GM19238 (cell line): Measurements from ENCODE around the gene ISG20L2.
A peak's percentile ranks its signal among the peaks of the same experiment; 100 is the strongest.

Source experiments
- DNase-seq: peaks from one replicate; pipeline ENCODE4 v3.0.0; 2011; ENCODE audit warnings: low spot score; ENCODE audit not compliant: insufficient read length

Gene ISG20L2

DNA sequence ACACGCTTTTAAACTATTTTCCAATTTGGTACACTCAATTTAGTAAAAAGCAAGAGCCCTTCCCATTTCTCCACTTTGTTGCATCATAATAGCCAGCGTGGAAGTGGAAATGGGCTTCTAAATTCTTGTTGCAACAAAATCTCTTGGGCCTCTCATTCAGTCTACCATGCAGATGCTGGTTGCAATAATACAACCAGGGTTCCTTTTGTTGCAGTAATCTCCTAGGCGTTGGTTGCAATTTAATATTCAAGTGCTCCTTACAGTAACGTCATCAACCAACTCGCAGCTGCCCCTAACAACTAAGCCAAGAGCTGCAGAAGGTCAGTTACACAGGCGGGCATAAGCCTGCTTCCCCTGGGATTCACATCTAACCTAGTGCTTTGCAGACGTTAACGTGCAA lies 25.7 kb upstream of the ISG20L2 start:
- DNase-seq = no peak

DNA sequence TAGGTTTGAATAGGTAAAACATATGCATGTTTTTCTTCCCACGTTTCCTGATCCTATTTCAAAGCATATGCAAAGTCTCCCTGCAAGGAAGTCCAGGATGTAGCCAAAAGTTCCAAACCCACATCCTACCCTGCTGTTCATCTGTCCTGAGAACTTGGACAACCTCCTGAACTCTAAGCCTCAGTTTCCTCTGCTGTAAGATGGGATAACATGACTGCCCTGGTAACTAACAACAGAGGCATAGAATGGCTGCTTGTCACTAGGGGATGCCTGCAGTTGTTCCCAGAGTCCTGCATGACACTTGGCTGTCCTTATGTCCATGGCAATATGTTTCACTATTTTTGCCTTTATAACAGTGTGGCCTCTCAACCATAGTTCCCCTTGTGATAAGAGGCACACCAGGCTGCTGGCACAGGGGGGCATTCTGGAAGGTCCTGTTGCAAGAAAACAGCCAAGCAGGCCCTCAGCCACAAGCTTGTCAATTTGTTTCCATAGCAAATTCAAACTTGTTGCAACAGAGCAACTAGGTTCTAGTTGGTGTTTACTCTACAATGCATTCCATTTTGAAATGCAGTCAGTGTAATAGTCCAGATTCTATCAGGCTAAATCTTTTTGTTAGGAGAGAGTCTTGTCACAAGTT lies 24.4 kb upstream of the ISG20L2 start:
- no peak for DNase-seq

DNA sequence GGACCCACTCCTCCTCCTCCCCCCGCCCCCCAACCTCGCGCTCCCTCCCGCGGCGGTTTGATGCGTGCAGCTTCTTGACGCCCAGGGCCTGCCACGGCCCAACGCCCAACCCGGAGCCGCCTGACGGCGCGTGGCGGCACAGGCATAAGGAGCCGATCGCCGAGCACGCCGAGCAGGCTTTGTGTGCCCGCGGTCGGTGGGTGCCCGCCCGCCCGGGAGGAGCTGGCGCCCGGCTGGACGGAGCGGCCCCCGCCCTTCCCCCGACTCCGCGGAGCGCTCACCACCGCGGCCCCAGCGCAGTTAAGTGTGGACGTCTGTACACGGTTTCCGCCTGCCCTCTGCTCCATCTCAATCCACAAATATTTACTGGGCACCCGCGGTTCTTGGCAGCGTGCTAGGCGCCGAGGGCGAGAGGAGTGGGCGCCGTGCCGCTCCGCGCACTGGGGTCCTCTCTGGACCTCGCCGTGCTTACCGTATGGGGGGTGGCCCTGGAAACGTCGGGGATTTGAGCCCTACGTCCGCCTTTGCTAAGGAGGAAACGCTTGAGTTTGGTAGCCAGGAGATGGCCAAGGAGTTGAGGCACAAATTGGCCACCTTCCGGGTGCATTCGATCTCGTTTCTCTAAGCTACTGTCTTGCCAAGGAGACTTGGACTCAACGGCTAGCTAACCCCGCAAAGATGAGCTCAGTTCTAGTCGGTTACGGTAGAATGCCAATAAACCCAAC lies 23.4 kb upstream of the ISG20L2 start:
- DNase-seq = peak; percentile 93

DNA sequence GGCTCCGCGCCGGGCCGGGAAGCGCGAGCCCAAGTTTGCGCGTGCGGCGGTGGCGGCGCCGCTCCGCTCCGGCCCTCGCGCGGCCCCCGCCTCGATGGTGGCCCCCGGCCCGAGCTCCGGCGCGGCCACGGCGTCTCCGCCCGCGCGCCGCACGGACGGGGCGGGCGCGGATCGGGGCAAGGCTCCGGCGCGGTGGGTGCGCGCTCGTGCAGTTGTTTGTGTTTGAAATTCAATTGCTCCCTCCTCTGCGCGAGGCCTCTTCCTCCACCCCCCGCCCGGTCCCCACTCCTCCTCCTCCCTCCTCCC lies 22.8 kb upstream of the ISG20L2 start, which contains the start of gene HDGF:
TSS of gene HDGF (minus strand) at position 225 of the 306 bp plus-strand sequence. CDS start 246 bp downstream, outside the sequence.
- DNase-seq = no peak

DNA sequence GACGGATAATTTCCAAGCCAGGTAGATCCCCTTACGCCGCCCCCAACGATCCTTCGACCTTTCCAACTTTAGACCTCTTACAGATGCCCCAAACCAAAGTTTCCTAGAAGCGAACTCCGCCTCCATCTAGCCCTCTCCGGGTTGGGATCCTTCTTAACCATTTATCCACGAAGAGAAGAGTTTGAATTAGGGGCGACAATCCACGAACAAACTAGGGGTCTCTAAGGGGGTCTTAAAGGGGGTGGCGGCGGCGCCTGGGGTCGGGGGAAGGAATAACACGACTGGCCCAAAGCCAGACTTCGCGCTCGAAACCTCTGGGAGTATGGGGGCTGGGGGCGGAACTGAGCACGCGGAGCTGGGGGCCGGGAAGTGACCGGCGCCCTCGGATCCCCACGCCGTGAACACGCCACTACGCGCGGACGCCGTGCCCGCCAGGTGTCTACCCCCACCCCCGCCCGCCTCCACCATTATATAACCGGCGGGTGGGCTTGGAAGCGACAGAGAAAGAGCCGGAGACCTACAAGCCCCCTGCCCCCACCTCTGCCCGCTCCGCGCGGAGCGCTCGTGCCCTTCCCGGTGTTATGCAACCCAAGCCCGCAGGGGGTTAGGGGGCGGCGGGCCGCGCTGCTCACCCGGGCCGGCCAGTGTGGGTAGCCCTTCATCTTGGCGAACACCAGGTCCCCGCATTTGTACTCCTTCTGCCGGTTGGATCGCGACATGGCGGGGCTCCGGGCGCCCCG lies 22.3 kb upstream of the ISG20L2 start:
- DNase-seq = no peak

DNA sequence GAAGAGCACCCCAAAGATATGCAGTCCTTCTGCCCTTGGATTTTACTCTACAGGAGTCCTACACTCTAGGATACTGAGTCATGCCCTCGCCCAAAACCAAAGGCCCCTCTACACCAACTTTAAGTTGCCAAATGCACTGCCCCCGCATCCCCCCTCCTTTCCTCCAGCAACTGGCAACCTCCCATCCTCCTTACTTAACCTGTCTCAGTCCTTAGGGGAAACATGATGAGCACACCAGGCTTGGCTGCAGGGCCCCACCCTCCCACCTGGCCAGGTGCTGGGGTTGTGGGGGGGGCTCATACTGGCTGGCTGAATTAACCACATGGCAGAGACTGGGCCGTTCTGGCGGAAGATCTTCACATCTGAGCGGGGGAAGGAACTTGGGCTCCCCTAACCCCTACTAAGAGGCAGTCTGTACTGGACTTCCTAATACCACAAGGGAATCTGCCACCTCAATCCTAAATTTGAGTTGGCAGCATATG lies 21.7 kb upstream of the ISG20L2 start:
- no peak for DNase-seq

DNA sequence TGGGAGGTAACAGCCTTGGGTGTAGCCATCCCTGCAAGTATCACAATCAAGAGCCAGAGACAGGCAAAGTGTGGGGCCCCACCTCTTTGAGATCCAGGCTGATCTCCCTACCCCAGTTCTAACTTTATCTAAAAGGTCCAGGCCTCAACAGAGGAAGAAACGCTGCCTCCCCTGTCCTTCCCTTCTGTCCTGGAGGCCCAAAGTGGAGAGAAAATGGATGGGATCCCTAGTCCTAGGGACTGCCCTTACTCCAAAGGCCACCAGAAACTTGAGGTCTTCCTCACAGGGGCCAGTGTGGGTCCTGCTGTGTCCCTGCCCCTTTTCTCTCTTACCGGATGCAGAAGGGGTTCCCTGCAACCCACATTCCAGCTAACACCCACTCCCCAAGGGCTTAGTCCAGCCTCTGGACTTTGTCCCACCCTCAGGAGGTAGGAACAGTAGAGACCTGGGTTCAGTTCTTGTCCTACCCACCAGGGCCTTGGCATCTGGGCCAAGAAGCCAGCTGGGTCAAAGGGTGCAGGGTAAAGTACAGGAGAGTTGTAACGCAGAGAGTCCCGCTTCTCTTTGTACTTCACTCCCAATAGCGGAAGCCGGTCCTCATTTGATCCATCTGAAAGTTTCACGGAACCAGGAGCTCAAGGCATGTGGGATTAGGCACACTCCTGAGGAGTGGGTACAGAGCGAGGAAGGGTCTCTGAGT lies 21.0 kb upstream of the ISG20L2 start:
- DNase-seq = no peak

DNA sequence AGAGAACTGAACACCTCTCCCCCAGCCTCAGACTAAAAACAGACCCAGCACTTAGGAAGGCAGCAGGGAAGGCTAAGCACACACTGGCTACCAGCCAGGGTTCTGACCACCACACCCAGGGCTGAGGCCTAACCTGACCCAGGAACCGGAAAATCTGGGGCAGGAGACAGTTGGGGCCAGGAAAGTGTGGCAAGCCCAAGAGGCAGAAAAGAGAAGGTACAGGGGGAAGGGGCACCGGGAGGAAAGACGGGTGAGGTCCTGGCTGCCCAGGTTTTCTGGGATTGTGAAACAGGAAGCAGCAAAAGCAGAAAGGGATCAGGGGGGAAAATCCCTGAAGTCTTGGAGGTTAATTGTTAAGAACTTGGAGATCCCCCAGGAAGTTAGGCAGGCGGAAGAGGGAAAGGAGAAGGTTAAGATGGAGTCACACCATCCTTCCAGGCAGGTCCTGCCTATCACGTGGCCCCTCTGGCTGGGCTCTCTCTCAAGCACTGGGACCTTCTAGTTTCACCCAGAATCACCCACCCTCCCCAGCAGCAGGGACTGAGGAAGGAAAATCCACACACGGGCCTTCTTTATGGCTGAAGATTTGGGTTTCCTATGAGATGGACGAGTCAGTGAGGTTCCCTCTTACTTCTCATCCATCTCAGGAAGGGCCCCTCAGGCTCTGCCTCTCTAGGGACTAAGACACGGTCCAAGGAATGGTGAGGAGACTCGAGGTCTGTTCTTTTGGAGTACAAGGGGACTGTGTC lies 20.3 kb upstream of the ISG20L2 start:
- no peak for DNase-seq

DNA sequence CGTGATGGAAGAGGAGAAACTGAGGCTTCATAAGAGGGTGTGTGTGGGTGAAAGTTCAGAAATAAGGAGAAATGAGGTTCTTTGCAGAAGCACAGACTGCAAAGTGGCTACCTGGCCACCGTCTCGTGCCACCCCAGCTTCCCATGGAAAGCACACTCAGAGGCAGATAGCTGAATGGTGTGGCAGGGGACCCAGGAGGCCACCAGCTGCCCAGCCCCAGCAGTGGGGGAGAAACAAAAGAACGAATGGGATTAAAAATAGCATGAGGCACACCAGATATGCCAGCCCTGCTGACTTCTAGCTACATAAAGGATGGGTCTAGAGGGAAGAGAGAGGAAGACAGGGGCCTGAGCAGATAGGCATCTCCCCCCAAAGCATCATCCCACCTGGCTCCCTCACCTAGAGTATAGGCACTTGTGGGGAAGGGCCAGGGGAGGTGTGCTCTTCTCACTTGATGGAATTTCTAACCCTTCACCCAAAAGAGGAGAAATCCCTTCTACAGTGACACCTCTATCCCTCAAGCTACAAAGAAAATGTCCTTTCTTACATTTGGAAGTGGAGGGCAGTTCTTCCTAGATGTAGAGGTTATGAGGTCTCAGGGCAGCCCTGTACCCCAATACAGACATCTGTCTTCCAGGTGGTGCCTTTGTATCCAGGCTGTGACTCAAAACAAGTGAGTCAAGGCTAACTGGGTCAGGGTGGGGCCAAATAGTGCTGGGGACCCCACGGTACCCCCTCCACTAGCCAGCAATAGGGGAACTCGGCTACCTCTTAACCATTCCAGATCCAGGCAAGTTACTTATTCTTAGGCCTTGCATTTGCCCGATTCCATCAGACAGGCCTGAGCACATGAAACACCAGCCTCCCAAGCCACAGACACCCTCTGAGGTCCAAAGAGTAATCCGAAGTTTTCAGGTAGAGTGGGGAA lies 19.4 kb upstream of the ISG20L2 start:
- DNase-seq = no peak

DNA sequence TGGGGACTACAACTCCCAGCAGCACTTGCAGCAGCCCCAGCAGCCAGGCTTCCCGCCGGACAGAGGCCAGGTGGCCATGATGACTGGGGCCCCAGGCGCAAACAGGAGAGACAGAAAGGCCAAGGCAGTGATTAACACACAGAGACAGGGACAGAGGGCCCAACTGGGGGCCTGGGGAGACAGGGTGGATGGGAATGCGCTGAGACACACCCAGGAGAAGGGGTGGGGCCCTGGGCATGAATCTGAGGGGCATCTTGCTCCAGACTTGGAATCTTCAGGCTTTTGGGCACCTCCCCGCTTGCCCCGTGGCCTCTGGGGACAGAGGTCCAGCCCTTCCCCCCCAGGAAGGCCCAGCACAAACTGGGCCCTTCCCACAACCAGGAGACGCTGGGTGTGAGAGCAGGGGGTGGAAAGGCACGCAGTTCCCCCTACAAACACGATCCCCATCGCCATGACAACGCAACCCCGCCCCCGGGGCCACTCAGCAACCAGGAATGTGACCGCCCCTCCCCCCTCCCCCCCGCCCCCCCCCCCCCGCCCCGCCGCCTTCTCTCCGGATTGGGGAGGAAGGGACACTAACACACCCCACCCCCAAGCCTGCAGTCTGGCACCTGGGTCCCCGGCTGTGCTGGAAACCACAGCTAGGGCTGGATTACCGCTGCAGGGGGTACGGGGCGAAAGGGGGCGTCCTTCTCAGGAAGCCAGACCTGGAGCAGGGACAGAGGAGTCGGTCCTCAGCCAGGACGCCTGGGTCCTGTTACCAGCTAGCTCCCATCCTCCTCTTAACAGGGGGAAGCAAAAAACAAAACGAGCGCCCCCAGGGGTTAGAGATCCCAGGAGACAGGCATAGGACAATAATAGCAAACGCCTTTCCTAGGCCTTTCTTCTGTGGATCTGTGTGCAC lies 18.4 kb upstream of the ISG20L2 start:
- no peak for DNase-seq

DNA sequence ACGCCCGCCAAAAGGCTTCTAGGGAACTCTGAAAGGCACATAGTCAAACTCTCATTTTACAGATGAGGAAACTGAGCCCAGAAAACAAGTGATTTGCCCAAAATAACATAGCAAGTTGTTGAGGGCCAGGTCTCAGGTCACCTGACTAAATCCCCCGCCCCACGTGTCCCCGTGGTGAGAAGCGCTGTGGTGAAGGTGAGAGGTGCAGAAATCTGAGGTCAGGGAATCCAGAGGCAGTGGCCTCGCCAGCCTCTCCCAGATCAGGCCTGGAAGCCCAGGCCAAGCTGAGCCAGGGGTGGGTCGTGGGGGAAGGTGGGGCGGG lies 17.8 kb upstream of the ISG20L2 start:
- no peak for DNase-seq

DNA sequence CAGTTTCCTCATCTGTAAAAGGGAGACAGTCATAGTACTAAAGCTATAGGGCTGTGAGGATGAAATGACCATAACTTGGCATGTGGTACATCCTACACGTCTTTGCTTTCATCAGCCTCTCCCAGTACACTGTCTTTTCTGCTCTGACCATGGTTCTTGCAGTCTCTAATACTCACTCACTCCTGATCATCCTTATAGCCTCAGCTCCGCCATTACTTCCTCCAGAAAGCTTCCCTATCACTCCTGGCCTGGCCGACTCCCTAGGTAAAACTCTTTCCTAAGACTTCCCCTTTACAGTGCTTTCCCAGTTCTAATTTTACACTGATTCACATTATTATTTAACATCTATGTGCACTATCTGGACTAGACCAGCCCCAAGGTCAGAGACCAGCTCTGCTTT lies 17.3 kb upstream of the ISG20L2 start:
- DNase-seq = no peak

DNA sequence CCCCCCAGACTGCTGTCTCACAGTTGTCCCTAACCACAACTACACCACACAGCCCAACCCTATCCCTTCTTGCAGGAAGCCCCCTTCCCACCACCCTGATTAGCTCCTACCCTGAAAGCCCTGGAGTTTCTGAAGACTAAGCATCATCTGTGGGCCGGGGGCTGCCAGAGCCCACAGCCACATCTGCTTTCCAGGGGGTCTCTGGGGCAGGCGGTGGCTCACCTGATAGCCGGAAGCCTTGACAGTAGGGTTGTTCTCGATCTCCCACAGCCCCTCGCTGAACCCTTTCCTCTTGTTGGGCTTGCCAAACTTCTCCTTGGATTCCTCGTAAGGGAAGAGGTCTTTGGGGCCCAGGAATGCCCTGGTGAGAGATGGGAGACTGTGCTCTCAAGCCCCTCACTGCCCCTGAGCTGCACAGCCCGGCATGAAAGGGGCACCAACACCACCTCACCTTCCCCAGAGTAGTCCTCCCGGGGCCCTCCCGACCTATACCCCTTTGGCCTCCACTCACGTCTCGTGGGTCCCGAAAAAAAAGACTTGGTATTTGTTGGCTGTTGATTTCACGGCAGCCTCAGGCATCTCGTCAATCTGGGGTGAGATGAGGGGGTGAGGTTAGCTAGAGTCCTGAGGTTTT lies 16.3 kb upstream of the ISG20L2 start:
- no peak for DNase-seq

DNA sequence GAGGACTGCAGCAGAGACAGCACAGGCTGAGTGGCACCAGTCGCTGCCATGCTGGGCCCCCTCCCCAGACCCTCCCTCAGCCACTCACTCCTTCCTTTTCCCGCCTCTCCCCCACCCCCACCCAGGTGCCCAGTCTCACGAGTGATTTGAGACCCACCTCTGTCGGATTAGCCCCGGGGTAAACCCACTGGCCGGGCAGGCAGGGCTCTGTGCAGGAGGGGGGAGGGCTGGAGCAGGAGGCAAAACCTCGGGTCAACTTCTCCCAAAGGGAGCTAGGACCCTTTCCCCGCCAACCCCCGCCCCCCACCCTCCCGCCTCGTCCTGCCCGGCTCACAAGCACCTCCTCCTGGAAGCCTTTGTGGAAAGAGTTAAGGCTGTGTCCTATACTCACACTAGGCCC lies 15.8 kb upstream of the ISG20L2 start:
- DNase-seq = no peak

DNA sequence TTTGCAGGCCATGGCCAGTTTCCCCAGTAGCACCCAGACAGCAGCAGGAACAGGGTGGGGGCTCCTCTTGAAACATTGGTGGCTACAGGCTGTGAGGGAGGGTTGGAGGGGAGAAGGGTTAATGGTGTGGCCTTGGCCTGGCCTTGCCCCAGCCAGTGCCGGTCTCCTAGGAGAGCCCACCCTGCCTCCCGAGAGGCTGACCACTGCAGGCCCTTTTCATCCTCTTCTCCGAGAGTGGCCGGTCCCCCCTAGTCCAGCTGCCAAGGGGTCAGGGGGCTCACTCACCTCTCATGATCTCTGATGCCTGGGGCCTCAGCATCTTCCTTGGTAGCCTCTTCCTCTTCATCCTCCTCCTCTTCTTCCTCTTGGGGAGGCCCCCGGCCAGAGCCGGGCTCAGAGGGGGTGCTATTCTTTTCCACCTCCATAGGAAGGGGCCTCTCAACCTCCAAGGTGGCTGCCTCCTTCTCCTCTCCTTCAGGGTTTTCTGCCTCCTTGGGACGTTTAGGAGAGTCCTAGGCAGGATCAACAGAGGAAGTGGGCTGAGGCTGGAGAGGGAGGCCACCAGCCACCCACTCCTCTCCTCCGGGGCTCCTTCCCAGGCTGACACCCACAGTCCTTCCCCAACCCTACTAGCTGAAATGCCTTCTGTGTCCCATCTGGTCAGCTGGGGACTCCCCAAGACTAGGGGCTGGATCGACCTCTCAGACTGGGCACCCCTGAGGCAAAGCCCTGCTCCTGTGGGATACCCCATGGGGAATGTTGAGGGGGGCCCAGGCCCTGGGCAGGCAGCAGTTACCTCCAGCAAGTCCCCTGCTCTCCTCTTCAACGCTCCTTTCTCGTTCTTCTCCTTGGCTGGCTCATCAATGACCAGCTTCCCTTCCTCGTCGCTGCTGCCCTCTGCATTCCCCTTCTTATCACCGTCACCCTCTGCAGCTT lies 15.1 kb upstream of the ISG20L2 start:
- DNase-seq = no peak

DNA sequence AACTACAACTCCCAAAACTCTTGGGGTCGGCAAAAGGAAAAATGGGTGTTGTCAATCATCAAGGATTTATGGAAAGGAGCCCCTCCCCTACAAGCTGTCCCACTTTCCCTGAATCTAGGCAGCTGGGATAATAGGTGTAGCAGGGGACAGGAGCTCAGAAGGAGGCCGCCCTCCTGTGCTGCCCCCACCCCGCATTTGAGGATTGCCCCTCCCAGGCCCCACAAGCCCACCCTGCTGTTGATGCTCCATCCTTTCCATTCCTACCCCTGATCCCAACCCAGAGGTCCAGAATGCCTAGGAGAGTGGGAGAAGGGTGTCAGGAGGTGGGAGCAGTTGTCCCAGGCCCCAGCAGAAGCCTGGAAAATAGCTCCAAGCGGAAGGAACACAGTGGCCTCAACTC lies 14.2 kb upstream of the ISG20L2 start:
- no peak for DNase-seq

DNA sequence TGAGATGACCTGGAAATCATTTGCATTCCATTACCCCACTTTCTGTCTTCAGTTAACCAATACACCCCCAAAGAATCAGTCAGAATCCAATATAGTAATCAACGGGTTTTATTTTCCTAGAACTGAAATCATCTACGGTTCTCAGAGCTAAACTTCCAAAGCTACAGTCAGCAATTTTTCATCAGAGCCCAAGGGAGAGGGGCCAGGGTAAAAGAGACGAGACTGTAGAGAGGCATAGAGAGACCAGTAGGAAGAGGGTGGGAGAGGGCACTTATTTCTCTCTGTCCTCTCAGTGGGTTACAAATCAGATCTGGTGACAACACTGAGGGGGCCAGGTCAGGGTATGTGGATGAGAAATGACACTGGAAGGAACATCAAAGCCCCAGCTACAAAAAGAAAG lies 13.5 kb upstream of the ISG20L2 start:
- DNase-seq = no peak
